SW 1271 (cell line): Measurements from ENCODE around the gene TRAF3IP1.
A peak's percentile ranks its signal among the peaks of the same experiment; 100 is the strongest.
"Not testable (repeated sequence)": the region's sequence is repeated elsewhere in the genome, so short reads cannot be mapped to it uniquely, and the experiment has no call there.

Source experiments
- DNase-seq, 2 experiments: peaks; one replicate each; lab custom pipeline; 2025; lab: John Stamatoyannopoulos, UW

Gene TRAF3IP1, protein sequence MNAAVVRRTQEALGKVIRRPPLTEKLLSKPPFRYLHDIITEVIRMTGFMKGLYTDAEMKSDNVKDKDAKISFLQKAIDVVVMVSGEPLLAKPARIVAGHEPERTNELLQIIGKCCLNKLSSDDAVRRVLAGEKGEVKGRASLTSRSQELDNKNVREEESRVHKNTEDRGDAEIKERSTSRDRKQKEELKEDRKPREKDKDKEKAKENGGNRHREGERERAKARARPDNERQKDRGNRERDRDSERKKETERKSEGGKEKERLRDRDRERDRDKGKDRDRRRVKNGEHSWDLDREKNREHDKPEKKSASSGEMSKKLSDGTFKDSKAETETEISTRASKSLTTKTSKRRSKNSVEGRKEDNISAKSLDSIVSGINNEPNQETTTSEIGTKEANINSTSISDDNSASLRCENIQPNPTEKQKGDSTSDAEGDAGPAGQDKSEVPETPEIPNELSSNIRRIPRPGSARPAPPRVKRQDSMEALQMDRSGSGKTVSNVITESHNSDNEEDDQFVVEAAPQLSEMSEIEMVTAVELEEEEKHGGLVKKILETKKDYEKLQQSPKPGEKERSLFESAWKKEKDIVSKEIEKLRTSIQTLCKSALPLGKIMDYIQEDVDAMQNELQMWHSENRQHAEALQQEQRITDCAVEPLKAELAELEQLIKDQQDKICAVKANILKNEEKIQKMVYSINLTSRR

DNA sequence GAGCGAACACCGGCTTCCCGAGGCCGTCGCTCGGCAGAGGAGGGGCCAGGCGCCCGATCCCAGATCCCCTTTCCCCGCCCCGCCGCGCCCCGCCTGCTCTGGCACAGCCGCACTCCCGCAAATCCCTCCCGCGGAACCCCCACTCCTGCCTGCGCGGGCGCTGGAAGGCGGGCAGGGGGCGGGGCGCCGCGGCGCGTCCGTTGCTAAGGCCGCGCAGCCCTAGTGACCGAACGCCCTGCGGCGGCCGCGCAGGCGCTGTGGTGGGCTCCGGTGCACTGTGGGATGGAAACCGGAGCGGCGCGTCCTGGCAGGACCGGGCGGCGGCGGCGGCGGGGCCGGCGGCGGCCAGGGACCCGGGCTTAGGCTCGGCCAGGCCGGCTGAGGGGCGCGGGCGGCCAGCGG lies at the start of gene TRAF3IP1:
Gene TRAF3IP1, plus strand, starts transcription at position 273 of the 402 bp plus-strand sequence. CDS start 145 bp downstream, outside the sequence.
- DNase-seq: peak; percentile 68 to 88

DNA sequence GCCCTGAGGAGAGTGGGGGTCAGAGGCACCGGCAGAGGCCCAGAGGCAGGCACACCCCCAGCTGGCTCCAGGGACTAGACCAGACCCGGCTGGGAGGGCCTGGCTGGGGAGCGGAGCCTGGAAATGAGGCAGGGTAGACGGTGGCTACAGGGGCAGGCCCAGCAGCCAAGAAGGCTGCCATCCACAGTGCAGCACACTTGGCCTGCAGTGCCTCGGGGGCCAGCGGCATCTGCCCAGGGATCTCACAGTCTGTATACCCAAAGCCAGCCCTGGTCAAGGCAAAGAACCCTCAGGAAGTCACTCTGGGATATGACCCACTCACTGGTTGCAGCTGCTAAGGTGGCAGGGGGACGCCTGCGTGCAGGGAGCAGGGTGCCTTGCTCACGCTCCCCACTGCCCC lies 49.7 kb upstream of the TRAF3IP1 start:
- no peak for DNase-seq

DNA sequence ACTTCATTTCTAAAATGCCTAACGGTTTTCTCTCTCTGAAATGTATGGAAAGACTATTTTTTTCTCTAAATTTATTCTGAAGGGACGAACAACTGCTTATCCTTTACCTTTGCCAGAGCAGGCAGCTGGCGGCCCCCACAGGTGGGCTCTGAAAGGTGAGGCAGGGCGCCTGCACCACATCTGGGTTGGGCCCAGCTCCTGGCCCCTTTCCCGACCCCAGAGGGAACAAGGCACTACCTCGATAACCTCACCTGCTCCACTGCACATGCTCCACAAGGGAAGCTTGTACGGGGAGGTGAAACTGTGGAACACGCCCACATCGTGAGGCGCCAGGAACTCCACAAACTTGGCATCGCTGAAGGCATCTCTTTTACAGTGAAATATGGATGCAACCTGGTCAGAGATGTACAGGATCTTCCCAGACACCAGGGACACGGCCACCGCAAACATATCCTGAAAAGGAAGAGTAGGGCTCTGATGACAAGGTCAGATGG lies 49.2 kb upstream of the TRAF3IP1 start:
- no peak for DNase-seq

DNA sequence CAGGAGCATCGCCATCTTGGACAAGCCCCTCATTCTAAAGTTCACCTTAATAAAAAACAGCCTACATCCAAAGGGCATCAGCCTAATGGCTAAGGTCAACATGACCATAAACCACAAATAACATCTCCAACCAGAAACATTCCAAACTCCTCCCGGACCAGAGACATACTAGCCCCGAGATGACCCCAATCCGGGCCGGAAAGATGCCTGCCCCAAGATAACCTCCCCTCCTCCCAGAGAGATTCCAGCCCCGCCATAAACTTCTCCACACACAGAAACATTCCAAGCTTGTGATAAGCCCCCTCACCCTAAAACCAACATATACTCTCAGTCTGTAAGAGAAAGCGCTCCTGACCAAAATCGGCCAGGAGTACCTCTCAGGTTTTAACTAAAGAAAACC lies 48.6 kb upstream of the TRAF3IP1 start:
- not testable (repeated sequence) for DNase-seq

DNA sequence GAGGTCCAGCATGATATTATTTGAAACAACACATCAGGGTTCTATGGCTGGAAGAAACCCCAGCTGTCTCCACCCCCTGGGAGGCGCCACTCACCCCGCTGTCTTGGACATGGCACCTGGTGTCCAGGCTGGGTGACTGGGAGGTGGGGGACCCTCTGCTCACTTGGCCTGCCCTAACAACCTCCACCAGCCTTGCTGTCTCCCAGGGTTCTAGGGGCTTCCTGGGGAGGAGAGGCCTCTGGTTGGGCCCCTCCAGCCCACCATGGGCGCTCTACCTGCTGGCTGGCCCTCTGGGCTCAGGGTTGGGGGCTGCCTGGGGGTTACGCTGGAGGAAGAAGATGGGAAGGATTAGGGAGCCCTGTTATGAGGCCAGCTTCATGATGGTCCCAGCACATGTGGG lies 48.2 kb upstream of the TRAF3IP1 start:
- no peak for DNase-seq

DNA sequence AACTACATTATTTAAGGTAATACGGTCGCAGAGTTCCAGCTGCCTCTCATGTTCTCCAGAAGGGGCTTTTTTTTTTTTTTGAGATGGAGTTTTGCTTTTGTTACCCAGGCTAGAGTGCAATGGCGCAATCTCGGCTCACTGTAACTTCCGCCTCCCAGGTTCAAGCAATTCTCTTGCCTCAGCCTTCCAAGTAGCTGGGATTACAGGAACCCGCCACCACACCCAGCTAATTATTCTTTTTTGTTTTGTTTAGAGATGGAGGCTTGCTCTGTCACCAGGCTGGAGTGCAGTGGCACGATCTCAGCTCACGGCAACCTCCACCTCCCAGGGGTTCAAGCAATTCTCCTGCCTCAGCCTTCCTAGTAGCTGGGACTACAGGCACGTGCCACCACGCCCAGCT lies 46.9 kb upstream of the TRAF3IP1 start:
- not testable (repeated sequence) for DNase-seq

DNA sequence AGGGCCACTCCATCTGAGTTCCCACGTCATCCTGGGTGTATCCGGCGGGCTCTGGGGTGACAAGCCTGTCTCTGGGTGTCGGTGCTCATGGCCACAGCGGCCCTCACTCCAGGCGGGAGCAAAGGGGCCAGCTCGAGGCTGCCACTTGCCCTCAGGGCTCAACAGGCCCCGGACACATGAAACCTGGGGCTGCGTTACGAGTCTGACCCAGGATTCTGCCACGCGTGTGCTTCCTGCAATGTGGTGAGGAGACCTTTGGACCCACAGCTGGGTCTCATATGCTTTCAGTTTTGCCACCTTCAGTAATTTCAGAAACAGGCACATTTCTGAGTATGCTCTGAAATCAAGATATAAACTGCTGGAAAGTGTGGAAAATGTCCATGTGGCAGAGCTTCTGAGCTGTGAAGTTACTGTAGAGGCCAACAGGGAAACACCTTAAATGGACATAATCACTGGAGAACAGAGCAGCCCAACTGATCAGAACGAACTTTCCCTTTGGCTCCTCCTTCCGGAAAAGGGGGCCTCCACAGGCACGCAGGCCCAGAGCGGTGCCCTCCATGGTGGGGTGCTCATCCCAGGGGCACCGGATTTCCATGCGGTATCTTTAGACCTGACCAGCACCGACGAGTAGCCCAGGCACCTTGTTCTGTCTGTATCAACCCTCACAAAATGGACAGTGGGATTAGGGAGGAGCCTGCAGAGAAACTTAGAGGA lies 46.0 kb upstream of the TRAF3IP1 start:
- no peak for DNase-seq

DNA sequence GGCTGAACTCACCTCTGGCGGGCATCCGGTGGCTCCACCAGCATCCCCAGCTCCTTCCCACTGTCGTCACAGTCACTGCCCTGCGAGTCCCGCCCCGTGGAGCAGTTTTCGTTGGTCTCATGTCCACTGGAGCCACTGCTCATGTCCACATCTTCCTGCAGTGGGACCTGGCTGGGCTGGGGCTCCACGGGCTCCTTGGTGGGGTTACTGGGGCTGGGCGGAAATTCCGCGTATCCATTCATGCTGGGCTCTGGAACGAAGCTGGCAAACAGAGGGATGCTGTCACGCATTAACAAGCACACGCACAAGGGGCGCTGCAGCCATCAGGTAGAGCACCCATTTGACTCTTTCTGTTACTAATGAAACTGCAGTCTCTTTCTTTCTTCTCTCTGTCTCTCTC lies 42.6 kb upstream of the TRAF3IP1 start:
- no peak for DNase-seq

DNA sequence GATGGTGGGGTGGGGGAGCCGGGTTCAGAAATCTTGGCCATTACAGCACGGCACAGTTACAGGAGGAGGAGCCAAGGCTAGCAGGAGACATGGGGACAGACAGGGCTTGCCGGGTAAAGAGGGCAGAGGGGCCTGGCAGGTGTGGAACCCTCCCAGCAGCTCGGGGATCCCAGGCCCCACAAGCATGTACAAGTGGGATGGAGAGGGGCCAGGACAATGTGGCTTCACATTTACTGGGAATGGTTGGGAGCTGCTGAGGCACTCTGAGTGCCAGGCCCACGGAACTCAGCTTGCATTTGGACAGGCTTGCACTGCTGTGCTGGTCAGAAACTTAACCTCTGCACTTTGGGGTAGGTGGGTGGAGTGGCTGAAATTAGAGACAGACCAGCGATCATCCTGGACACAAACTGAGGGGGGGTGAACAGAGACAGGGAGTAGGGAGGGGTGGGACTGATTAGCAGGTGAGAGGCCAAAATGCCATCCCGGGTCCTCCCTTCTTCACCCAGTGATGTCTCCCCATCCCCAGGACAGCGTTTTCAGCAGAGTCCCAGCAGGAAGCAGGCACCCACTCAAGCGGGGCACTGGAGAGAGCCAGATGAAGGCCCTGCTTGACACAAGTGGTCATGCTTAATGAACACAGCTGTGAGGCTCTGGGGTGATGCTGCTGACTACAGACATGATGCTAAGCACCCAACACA lies 41.5 kb upstream of the TRAF3IP1 start:
- DNase-seq: no peak

DNA sequence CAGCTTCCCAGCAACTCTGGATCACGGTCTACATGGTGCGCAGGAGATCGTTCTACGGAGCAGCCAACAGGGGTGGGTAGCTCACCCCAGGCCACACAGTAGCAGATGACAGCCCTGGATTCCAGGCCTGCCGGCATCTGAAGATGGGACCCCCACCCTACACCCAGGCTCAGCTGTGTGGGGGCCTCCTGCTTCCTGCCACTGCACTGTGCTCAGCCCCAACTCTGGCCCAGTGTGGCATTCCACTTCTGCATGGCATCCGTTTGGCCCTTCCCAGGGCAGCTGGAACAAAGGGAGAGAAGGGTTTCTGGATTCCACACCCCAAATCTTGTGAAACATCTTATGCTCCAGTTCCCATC lies 41.0 kb upstream of the TRAF3IP1 start:
- DNase-seq: no peak

DNA sequence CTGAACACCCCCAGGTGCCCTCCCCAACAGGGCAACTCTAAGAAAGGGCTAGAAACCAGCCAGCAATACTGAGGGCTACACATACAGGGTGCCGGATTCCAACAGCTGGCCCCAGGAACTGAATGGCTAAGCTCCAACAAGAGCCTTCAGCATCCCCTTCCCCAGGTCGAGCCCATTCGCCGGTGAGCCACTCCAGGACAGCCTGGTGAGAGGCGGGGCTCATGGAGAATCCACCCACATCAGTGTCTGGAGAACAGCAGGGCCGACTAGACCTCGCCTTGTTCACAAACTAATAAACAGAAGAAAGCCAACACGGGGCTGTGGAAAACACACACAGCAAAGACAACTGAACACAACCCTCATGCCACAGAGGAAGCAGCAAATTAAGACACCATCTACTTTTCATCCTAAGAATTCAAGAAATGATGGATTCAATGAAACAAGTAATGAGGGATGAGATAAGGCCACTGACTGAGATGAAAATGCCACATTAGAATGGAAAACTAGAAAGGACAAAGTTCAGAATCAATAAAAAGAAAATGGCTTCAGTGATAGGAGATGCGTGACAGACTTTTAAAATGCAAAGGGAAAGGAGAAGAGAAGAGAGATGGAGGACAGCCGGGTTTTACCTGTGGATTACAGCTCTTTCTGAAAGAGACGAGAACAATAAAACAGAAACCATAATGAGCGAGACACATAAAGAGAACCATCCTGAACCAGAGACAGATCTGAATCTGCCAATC lies 40.1 kb upstream of the TRAF3IP1 start:
- DNase-seq: no peak

DNA sequence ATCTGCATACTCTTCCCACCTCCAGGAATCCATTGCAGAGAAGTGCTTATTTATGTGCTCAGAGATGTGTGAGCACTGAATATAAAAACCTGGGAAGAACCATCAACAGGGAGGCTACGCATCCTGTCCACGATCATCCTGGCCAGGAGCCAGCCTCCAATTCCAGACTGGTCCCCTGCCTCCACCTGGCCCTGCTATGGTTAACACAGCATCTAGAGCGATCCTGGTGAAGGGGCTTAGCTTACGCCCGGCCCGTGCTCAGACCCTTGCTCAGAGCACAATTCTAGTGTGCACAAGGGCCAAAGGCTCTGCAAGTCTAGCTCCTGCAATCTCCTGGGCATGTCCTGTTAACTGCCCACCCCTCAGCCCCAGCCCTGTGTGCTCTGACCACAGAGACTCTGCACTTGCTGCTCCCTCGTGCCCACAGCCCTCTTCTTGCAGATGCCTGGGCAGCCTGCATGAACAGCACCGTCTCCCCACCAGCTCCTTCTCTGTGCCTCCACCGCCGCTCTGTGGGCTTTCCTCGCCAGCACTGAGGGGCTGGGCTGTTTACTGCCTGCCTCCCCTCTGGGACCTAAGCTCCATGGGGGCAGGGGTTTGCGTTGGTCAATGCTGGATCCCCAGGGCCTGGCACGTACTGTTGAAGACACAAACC lies 38.4 kb upstream of the TRAF3IP1 start:
- no peak for DNase-seq

DNA sequence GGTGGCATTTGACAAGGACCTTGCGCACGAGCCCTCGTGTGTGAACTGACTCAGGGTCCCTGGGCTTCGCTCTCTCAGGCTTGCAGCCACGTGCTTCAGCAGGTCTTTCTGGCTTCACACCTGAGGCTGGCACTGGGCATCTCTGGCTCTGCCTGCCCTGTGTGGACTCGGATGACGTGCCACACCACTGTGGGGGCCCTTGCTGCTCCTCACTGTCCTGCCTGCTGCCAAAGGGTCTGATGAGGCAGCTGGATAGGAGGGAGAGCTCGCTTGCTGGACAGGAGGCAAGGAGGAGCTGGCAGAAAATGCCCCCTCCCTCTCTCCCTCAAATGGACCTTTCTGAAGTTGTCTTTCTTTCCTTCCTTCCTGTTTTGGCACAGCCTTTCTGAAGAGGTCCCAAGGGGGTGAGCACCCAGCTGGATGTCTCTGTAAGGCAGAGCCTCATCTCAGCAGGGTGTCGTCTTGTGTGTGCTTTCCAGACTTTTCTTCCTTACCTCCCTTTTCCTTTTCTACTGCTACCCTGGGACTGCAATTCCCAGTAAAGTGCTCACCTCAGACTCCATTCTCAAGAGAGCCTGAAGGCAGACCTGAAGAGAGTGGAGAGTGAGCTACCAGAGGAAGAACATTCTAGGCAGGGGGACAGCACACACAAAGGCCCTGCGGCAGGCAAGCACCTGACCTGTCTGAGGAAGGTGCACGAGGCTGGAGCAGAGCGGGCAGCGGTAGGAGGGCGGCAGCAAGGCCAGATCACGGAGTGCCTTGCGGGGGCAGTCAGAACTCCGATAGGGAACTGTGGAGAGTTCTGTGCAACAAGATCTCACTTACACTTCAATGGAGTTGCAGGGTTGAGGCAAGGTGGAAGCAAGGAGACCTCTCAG lies 37.2 kb upstream of the TRAF3IP1 start:
- DNase-seq: no peak

DNA sequence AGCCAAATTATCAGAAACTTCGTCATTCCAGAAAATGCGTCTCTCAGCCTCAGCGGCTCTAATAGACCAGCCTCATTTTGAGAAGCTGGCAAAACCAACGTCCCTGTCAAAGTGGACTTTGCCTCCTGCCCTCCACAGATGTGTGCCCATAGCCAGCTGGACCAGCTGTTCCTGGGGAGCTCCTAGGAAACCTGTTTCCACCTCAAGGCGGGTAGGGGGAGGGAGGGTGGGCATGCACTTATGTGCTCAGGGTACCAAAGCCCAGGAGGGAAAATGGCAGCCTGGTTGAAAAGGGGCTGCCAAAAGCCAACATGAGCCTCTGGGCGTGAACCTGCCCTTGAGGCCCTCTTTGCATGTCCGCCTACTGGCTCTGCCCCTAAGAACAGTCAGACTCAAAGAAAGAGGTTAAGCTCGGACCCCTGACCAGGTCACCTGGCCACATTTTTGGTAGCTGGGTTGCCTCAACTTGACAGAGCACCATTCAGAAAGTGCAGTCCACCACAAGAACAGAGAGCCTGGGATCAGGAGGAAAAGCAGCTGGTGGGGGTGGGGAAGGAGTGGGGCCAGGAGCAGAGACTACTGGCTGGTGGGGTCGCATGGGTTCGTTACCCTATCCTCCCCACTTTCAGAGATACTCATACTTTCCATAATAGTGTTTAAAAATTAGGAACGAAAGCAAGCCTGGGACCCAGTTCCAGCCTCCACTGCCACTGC lies 35.4 kb upstream of the TRAF3IP1 start:
- no peak for DNase-seq

DNA sequence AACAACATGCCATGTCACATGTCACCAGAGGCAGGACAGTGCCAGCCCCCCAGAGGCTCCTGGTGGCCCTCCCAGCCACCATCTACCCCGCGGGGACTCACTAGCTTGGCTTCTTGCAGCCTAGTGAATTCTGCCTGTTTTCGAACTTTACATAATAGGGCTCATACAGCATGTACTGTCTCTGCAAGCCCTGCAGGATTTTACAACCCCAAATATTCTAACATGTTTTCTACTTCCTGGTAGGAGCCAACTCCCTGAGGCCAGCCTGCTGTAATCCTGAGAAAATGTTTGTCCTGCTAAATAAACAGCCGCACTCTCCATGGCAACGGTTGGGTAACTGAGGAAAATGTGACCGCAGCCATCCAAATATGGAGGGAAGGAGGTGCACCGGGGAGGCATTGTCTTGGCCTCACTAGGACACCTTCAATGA lies 34.6 kb upstream of the TRAF3IP1 start:
- DNase-seq: peak in 1 of 2 experiments; percentile 27

DNA sequence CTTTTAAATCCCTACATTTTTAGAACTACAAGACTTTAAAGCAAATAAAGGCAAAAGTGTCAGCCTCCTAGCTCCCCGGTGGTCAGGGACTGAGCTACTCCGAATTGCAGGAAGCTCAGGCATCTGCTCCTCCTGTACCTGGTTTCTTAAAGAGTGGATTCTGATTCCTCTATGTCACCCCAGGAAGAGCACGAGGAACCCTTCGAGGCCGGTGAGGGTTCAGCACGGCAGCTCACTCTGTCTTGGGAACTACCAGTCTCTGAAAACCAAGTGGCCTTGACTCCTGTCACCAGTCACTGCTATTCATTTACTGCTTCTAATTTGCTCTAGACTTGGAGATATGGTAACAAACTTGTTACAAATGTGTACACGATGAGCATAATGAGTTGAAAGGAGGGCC lies 34.2 kb upstream of the TRAF3IP1 start:
- DNase-seq: no peak

DNA sequence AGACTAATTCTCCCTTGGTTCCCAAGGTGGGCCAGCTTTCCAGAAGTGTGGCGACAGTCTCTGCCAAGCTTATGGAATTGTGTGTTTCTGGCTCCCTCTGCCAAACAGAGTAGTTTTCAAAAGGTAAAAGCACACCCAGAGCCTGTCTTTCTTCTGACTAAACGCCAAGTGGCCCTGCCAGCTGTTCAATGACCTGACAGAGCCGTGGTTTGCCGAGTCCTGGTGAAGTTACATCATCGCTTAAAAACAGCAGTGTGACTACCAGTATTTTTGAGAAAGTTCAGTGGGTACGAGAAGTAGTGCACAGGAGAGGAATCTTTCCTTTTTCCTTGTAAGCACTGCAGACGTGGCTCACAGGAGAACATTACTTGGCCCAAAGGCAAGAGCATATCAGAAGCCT lies 33.8 kb upstream of the TRAF3IP1 start:
- DNase-seq: no peak

DNA sequence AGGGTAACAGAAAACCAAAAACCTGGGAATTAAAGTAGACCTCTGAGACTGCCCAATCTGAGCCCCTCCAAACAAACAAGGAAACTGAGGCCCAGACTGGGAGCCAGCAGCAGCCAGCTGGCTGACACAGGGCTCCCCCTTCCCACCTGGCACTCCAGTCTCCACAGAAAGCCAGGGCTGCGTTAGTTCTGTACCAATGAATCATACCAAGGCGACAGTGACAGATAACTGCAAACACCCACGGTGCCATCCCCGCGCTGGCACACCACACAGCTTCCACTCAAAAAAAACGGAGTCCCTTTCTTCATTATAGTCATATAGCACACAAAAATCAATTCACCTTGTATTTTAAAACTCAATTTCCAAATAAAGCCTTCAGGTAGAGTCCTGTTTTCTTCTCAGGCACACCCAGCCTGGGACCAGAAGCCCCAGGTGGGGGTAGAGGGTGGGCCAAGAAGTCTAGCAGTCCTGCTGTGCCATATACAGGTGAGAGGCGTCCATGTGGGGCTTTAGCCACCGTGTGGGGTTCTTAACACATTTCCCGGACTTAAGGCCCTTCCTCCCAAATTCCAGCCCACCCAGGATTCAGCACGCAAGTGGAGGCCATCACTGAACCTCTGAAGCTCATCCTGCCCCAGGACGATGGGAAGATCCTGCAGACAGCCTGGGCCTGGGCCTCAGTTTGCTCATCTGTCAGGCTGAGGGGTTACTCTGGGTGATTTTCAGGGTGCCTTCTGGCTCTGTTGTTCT lies 33.2 kb upstream of the TRAF3IP1 start:
- DNase-seq: no peak
